GM19397 (cell line): Measurements from ENCODE around the gene ZBED2.
"Not testable (repeated sequence)": the region's sequence is repeated elsewhere in the genome, so short reads cannot be mapped to it uniquely, and the experiment has no call there.

Source experiments
- ATAC-seq: cut with Tn5 transposase; IDR thresholded peaks from one replicate; pipeline ENCODE4 v1.9.1; 2021; ENCODE audit warnings: mild to moderate bottlenecking, moderate library complexity; ENCODE audit not compliant: unreplicated experiment

ZBED2 gene, protein sequence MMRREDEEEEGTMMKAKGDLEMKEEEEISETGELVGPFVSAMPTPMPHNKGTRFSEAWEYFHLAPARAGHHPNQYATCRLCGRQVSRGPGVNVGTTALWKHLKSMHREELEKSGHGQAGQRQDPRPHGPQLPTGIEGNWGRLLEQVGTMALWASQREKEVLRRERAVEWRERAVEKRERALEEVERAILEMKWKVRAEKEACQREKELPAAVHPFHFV

DNA sequence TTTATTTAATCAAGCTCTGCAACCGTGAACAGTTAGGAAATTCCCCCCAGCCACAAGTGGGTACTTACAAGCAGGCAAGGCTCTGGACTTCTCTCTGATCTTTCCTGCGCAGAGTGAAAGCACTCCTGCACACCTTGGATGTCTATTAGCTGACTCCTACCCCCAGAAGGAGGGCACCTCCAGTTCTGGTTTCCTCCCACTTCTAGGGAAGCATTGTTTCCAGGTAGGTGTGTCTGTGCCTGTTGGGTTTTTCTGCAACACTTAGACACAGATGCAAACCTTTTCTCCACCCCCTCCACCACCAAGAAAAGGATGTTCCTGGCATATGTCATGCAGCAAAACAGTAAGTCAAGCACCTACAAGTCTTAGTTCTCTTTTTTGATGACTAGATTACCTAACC, at the start of gene ZBED2:
Gene ZBED2 (minus strand): TSS at position 115 of the 400 bp plus-strand sequence. CDS start 1,145 bp downstream, outside the sequence.
- no peak for ATAC-seq

DNA sequence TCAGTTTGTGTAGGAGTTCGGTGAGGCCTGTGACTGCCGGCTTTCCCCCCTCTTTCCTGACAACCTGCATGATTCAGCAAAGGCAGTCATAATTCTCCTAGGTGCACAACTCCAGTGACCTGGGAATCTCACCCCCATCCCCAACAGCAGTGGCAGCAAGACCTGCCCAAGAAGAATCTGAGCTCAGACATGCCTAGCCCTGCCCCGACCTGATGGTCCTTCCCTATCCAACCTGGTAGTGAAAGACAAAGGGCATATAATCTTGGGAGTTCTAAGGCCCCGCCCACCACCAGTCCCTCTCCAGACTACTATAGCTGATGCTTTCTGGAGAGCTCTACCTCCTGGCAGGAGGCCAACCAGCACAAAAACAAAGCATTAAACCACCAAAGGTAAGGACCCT, 44.2 kb upstream of the ZBED2 start:
- ATAC-seq, result no peak

DNA sequence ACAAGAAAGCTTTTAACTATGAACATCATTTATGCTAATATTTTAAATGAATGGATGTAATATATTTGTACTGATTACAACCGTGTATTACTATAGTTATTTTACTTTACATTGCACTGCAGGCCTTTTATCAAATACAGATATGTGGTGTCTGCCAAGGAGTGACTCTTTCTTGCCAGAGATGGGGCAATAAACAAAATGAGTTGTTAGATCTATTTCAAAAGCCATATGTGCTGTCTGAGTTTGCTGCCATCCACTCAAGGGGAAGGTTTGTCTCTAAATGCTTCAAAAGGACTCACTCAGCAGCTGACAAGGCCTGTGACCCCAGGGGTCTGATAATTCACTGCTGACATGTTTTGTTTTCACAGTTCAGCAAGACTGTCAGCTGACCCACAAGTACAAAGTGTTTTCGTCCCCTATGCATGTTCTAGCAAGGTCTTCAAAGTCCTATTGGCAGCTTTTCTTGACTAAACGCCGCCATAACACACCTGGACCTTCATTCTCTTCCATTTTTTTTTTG, 41.3 kb upstream of the ZBED2 start:
- no peak for ATAC-seq

DNA sequence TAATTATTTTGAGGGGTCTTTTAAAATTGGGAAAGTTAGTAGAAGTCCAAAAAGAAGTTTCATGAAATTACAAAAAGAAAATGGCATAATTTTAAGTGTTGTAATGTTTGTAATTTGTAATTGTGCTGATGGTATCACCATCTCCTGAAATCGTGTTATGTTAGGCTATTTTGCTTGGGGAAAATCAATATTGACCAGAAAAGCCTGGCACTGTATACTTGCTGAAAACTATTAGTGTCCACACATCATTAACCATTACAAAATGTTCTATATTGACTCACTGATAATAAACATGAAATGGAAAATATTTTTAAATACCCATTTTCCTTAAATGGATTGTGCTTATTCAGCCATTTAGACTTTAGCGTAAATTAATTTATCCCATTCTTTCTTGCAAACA, 40.3 kb upstream of the ZBED2 start:
- no peak for ATAC-seq

DNA sequence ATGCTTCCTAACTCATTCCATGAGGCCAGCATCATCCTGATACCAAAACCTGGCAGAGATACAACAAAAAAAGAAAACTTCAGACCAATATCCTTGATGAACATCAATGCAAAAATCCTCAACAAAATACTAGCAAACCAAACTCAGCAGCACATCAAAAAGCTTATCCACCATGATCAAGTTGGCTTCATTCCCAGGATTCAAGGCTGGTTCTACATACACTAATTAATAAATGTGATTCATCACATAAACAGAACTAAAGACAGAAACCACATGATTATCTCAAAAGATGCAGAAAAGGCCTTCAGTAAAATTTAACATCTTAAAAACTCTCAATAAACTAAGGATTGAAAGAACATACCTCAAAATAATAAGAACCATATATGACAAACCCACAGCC, 35.5 kb upstream of the ZBED2 start:
- not testable (repeated sequence) for ATAC-seq

DNA sequence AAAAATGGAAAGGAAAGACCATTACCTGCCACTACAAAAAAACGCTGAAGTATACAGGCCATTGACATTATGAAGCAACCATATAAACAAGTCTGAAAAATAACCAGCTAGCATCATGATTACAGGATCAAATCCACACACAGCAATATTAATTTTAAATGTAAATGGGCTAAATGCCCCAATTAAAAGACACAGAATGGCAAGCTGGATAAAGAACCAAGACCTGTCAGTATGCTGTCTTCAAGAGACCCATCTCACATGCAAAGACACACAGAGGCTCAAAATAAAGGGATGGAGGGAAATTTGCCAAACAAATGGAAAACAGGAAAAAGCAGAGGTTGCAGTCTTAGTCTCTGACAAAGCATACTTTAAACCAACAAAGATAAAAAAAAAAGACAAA, 33.9 kb upstream of the ZBED2 start:
- ATAC-seq, result not testable (repeated sequence)

DNA sequence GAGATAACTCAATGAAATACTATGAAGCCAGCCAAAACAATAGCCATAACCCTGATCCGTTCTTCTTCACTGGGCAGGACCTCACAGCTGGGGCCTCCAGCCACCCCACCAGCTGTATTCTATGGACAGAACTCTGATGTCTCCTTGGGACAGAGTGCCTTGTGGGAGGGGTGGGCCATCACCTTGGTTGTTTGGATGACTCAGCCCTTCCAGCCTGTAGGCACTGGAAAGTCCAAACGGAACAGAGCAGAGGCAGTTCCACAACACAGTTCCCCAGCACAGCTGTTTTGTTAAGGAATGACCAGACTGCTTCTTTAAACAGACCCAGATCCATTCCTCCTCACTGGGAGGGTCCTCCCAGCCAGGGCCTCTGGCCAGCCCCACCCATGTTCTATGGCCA, 31.9 kb upstream of the ZBED2 start:
- no peak for ATAC-seq

DNA sequence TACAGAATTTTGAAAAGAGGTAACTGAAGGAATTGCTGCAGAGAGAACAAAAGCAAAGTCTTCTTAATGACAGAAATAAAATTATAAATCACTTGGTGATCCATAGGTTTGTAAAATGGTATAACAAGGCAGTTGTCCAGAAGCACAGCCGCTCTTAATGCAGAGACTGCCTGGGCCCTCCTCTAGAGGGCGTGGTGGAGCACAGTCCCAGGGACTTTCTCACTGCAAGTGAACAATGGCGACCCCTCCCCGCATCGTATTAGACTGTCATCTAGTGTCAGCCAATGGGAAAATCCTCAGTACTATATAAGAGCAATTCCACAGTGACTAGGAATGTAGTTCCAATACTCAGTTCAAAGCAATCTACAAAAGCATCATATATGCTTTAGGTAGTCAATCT, 26.4 kb upstream of the ZBED2 start:
- no peak for ATAC-seq

DNA sequence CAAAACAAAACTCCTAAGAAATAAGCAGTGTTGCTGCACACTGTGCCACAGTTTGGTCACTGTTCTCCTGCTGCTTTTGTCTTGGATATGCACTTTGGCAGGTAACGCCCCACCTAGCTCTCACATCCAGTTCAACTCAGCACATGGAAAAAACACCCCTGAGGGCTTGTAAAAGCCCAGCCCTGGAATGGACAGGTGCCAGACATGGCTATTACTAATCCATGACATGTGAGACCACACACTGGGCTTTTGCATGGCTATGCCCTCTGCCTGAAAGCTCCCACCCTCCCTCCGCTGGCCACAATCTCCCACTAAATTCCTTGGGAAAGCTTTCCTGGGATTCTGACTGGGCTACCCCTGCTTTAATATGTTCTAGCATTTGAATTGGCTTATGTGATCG, 24.7 kb upstream of the ZBED2 start:
- ATAC-seq, result no peak

DNA sequence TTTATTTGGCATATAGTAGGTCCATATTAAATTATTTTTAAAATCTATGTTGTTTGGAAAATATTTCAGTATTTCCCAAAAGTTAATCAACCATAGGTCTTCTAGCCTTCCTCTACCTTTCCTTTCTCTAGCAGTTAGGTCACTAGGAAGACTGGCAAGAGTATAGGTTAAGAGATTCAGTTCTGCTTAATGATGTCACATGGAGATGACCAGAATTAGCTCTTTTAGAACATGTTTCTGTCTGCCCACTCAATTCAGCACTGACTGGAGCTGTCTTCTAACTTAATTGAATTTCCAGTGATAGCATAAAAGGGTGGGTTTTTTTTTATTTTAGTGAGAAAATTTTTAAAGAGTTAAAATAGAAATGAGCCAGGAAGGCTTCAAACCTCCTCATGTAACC, 23.8 kb upstream of the ZBED2 start:
- no peak for ATAC-seq

DNA sequence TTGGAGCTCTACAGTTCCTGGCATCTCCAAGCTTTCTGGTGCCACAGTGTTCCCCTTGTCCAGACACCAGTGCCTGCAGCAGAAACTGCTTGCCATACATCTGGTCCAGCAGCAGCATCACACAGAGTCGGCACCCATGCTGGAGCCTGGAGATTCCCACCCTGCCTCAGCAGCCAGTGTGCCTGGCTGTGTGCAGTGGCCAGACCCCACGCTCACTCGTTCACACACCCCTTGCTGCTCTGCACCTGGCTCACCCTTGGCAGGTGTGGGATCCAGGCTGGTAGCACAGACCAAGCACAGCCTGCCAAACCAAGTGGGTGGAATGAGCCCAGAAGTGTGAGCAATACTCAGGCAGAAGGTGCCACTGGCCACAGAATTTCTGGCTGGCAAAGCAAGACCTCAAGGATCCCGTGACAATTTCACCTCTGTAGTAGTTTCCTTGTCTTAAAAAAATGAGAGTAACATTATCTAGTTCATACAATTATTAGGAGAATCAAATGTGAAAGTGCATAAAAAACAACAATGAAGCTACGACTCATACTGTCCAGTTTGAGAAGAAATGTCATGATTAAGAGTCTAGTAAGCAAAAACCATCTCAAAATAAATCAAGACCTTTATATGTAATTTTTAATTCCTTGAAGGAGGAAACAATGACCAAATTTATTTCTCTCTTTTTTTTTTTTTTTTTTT, 22.9 kb upstream of the ZBED2 start:
- no peak for ATAC-seq

DNA sequence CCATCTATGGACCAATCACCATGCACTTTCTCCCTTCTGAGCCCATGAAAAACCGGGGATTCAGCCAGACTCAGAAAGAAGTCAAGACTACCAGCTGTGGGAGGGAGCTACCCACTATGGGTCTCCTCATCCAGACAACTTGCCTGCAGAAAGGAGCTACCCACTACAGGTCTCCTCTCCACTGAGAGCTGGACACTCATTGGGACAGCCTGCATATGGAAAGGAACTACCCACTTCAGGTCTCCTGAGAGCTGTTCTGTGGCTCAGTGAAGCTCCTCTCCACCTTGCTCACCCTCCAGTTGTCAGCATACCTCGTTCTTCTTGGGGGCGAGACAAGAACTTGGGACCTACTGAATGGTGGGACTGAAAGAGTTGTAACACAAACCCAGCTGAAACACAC, 22.3 kb upstream of the ZBED2 start:
- no peak for ATAC-seq

DNA sequence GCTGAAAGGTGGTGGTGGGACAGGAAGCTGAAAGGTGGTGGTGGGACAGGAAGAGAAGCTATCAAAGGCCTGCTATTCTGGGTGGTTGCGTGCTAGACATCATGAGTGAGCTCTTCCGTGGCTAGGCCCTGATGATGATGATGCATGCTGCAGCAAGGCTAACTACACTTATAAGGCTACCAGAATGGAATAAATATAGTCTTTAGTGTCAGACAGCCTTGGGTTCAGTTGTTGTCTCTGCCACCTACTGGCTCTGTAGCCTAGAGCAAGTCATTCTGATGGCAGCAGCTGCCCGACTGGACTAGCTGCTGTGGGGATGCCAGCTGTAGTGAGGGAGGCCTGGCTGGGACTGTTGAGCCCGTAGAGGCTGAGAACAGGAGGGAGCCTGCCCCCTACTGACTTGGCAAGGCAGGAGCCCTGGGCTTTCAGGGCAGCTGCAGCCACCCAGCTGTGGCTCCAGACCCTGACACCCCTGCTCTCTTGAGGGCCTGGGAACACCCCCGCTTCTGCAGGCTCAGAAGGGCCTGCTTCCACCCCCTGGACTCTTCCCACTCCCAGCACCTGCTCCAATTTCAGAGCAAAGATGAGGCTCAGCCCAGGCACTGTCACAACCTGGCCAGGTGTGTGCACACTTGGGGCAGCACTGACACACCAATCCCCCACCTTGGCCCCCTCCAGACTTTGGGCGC, 21.4 kb upstream of the ZBED2 start:
- peak; percentile 90 for ATAC-seq

DNA sequence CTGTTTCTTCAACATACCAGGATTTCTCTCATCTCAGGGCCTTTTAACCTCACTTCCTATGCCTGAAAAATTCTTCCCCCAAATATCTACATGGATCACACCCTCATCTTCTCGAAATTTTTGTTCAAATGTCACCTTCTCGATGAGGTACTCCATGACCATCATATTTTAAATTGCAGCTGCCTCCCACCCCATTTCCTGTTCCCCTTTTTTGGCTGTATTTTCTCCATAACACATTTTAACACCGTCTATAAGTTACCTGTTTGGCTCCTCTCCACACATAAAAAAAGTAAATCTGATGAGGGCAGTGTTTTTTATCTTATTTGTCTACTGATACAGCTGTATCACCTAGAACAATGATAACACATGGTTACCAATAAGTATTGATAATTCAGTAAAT, 20.7 kb upstream of the ZBED2 start:
- ATAC-seq, result no peak

DNA sequence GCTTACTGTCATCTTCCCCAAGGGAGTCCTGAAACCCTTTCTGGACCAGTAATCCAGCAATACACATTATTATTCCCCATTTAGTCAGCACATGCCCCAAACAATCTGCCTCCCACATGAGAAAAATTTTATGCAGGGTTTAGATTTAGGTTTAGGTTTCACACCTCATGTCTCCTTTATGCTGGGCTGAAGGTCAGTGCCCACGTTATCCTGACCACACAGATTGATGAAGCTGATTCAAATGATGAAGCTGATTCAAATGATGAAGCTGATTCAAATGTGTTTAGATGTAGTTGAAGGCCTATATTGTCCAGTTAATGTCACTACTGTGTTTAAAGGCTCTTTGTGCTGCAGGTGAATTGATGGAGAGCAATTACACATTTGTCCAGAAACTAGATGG, 18.1 kb upstream of the ZBED2 start:
- ATAC-seq, result no peak

DNA sequence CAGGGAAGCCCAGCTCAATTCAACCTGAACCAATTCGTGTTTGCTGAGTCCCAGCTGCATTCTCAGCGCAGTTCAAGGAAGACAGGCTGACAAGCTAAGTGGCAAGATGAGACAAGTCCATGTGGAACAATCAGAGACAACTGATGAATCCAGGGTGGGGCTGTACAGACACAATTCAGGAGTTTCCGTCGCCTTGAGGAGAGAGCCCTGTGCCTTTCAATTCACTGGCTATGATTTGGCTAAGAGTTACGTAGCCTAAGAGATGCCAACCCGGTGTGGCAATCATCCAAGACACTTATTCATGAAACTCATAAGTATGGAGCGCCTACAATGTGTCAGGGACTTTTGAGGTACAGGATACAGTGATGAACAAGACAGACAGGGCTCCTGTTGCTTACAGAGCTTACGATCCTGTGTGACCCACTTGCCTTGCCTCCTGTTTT, 15.5 kb upstream of the ZBED2 start:
- ATAC-seq, result peak; percentile 4

DNA sequence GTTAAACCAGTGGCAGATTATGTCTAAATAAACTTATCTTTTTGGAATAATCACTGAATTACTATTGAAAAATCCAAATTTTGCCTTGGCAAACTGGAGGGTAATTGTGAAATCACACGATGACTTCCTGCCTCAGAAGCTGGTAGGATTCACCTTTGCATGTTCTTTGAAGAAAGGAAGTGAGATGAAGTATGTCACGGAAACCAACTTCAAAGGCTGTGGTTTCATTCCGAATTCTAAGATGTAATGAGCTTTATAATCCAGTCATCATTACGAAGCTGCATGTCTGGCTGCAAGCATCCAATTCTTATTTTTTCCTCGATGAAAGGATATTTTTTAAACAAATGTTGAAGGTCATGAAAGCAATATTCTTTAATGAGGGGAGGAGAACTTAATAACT, 15.0 kb upstream of the ZBED2 start:
- ATAC-seq, result peak; percentile 84

DNA sequence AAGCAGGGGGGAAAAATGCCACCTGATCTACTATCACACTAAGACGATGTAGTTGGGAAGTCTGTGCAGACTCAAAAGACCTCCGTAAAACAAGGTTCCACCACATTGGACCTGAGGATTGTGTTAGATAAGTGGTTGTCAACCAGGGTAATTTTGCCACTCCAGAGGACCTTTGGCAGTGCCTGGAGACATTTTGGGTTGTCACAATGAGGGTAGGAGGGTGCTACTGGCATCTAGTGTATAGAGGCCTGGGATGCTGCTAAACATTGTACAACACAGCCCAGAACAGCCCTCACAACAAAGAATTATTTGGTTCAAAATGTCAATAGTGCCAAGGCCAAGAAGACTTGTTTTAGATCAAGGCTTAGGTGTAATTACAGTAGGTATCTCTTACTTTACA, 14.6 kb upstream of the ZBED2 start:
- no peak for ATAC-seq

DNA sequence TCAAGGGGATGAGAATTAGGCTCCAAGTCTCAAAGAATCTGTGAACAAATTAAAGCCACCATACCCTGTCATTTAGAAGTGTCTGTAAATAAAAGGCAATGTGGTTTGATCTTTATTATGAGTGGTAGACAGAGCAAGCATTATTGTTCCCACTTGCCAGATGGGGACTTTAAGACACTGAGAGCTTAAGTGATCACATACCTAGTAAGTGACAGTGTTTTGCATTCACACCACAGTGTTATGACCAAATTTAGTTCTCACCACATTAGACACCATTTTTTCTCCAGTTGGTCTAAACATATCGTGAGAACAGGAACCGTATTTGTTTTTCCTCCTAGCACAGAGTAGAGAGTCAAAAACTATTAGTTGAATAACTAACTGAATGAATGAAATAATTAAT, 13.2 kb upstream of the ZBED2 start:
- peak; percentile 35 for ATAC-seq

DNA sequence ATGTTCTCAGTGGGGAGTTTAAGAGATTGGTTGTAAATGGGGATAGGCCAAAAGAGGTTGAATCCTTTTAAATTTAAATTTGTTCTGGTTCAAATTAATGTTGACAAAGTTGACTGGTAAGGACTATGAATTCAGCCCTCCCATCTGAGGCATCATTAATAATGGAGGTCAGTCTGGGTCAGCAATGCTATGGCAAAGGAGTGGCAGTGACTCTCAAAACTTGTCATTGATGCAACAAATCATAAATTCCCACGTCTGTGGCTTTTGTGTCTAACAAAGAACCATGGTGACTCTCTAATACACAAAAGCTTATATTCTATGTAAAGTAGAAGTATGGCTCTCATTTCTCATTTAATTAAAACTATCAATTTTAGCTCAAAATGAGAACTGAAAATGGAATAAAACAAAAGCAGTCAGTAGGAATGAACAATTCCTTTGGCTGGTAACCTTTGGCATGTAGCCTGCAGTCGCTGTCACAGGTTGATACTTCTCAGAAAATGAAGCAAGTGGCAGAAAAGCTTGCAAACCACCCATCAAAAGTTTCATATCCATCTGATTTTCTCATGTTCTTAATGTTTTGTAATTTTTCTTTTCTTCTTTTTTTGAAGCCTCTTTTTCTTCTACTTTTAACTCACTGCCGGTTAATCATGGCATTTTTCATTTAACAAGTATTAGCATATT, 12.2 kb upstream of the ZBED2 start:
- ATAC-seq, result no peak

DNA sequence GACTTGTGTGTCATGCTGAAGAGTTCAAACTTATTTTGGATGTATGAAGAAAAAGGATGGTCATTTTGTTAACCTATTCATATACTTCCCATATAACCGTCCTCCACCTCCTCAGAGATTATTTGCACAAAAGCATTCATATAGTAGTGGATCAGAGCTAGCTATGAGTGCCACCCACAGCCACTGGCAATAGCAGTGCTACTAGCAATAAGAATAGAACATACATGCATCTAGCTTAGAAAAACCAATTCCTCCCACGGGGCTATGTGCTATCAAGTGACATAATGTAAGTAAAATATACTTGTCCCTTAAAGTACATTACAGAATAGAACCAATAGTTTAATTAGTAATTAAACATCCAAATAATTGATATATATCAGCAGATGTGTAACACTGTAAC, 10.3 kb upstream of the ZBED2 start:
- no peak for ATAC-seq
